ENCODE results near the gene JAKMIP1. TPM values are rescaled to one million over a fixed set of nuclear protein-coding genes. Genes with fewer than 3 reads are reported as not detected.

The JAKMIP1 gene
- total and polyA plus RNA-seq, 4 donors: 0.08 to 0.46 (median 0.22) TPM

DNA sequence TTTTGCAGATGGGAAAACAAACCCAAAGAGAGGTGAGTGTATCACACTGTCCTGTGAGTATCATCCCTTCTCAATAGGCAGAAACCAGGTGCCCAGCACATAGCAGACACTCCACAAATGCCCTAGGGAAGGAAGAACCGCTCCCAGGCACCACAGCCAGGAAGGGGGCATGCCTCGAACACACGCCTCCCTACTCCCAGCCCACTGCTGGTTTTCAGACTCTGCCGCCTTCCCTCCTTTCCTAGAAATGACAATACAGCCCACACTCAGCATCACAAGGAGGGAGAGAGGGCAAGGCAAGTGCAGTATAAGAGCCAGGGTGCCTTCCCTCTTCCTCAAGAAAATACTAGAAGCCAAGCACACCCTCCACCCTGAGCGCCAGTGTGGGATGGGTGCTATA, 16.2 kb downstream of the JAKMIP1 start:
- WGBS, 2 donors: 71 to 73% methylated on average over 5 of the region's 5 CpGs
- no peak for ATAC-seq (ENCODE audit: insufficient read depth, low FRiP score)

DNA sequence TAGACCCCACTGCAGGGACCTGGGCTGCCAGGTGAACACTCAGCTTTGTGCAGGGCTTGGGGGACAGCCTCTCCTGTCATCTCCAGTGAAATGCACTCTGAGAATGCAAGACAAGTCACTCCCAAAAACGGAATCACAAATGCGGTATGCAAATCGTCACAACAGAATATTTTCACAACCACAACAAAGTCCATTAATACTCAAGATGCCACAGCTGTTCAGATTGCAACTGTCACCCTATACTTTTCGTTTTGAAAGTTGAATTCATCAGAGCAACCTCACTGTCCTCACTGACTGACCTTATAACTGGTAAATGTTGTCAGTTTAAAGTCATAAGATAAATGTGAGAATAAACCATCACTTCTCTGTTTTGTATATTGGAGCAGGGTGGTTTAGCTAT, 16.6 kb downstream of the JAKMIP1 start:
- no peak overlapping the region for H3K9ac ChIP-seq (ENCODE audit: insufficient read depth in 1 of 2, low read length in 2 of 2)
- WGBS, 2 donors: 75 to 83% methylated on average over 4 of the region's 4 CpGs
- no peak for ATAC-seq (ENCODE audit: insufficient read depth, low FRiP score)
- H3K36me3 ChIP-seq (ENCODE audit: control insufficient read depth in 4 of 4, insufficient read depth in 4 of 4, low read length in 4 of 4): no peaks in the 10 kb centered on the region
- H3K27ac ChIP-seq (ENCODE audit: low read depth in 1 of 2, low read length in 1 of 2): no peak overlapping the region
- DNase-seq: no peak
- no peak overlapping the region for H3K4me3 ChIP-seq
- peaks cover 0 to 24% (median under 1%) of the 10 kb centered on the region in 4 donors for H3K9me3 ChIP-seq (ENCODE audit: control insufficient read depth in 4 of 4, insufficient read depth in 3 of 4, low read length in 3 of 4)
- H3K4me1 ChIP-seq (ENCODE audit: control insufficient read depth in 5 of 5, insufficient read depth in 5 of 5, low read length in 5 of 5): no peaks in the 10 kb centered on the region
- TF ChIP-seq, protein P1, sequence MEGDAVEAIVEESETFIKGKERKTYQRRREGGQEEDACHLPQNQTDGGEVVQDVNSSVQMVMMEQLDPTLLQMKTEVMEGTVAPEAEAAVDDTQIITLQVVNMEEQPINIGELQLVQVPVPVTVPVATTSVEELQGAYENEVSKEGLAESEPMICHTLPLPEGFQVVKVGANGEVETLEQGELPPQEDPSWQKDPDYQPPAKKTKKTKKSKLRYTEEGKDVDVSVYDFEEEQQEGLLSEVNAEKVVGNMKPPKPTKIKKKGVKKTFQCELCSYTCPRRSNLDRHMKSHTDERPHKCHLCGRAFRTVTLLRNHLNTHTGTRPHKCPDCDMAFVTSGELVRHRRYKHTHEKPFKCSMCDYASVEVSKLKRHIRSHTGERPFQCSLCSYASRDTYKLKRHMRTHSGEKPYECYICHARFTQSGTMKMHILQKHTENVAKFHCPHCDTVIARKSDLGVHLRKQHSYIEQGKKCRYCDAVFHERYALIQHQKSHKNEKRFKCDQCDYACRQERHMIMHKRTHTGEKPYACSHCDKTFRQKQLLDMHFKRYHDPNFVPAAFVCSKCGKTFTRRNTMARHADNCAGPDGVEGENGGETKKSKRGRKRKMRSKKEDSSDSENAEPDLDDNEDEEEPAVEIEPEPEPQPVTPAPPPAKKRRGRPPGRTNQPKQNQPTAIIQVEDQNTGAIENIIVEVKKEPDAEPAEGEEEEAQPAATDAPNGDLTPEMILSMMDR (IDR thresholded peaks at IDR 0.05; ENCODE audit: control extremely low read depth, extremely low read depth): no peak
- H3K27me3 ChIP-seq (ENCODE audit: control insufficient read depth in 3 of 3, insufficient read depth in 3 of 3, low read length in 2 of 3): peaks cover 0 to 3% (median 0%) of the 10 kb centered on the region in 3 donors

More for the DNA sequence above, 16.2 kb downstream of the JAKMIP1 start:
- no peak for DNase-seq
- Histone ChIP-seq H3K9ac (ENCODE audit: insufficient read depth in 1 of 2, low read length in 2 of 2) (no peak overlapping the region), H3K9me3 (ENCODE audit: control insufficient read depth in 4 of 4, insufficient read depth in 3 of 4, low read length in 3 of 4) (peaks cover 0 to 24% (median under 1%) of the 10 kb centered on the region in 4 donors), H3K4me3 (no peak overlapping the region), H3K36me3 (ENCODE audit: control insufficient read depth in 4 of 4, insufficient read depth in 4 of 4, low read length in 4 of 4) (no peaks in the 10 kb centered on the region), H3K27ac (ENCODE audit: low read depth in 1 of 2, low read length in 1 of 2) (no peak overlapping the region), H3K27me3 (ENCODE audit: control insufficient read depth in 3 of 3, insufficient read depth in 3 of 3, low read length in 2 of 3) (peaks cover 0 to 3% (median 0%) of the 10 kb centered on the region in 3 donors), H3K4me1 (ENCODE audit: control insufficient read depth in 5 of 5, insufficient read depth in 5 of 5, low read length in 5 of 5) (no peaks in the 10 kb centered on the region)
- TF ChIP-seq, protein P1 (IDR thresholded peaks at IDR 0.05; ENCODE audit: control extremely low read depth, extremely low read depth): no peak

DNA sequence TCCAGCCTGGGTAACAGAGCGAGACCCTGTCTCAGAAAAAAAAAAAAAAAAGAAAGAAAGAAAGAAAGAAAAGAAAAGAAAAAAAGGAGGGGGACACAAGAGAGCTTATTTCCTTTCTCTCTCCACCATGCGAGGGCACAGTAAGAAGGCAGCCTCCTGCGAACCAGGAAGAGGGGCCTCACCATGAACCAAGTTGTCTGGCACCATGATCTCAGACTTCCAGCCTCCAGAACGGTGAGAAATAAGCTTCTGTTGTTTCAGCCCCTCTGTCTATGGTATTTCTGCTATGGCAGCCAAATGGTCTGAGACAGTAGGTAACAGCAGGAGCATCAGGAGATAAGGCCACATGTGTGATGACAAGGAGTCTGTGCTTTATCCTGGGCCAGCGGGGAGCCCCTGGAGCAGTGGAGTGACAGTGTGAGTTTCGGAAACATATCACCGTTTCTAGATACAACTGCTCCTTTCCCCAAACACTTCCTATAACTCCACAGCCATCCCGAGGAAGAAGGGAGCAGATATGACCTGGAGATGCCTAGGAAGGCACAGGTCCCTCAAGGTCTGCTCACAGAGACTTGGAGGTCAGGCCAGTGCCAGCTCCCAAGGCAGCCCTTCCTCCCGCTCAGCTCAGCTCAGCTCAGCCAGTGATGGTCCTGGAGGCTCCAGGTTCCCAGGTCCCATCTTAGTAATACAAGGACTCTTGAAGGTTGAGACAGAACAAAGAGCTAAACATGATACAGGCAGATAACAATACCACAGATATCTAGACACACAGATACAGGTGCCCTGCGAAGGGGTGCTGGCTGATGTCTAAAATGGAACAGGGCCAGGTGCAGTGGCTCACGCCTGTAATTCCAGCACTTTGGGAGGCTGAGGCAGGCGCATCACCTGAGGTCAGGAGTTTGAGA, 17.7 kb downstream of the JAKMIP1 start:
- Histone ChIP-seq H3K27ac (ENCODE audit: low read depth in 1 of 2, low read length in 1 of 2) (no peak overlapping the region), H3K4me3 (no peak overlapping the region), H3K9me3 (ENCODE audit: control insufficient read depth in 4 of 4, insufficient read depth in 3 of 4, low read length in 3 of 4) (peaks cover 0 to 22% (median 0%) of the 10 kb centered on the region in 4 donors), H3K9ac (ENCODE audit: insufficient read depth in 1 of 2, low read length in 2 of 2) (no peak overlapping the region), H3K36me3 (ENCODE audit: control insufficient read depth in 4 of 4, insufficient read depth in 4 of 4, low read length in 4 of 4) (no peaks in the 10 kb centered on the region), H3K27me3 (ENCODE audit: control insufficient read depth in 3 of 3, insufficient read depth in 3 of 3, low read length in 2 of 3) (peaks cover 0 to 3% (median 0%) of the 10 kb centered on the region in 3 donors), H3K4me1 (ENCODE audit: control insufficient read depth in 5 of 5, insufficient read depth in 5 of 5, low read length in 5 of 5) (no peaks in the 10 kb centered on the region)
- 61 to 71% methylated on average over 12 of the region's 12 CpGs for WGBS, 2 donors
- TF ChIP-seq, protein P1 (IDR thresholded peaks at IDR 0.05; ENCODE audit: control extremely low read depth, extremely low read depth): no peak
- DNase-seq (no peak), ATAC-seq (ENCODE audit: insufficient read depth, low FRiP score) (no peak)
